Brain microvascular endothelial cell (primary cell): ENCODE measurements around the gene ZNF576.

Source experiments
- DNase-seq: peaks from one replicate; pipeline ENCODE4 v3.0.0-alpha.2; 2020
- H3K27ac ChIP-seq: fragments of 250-450 bp; sonication (Bioruptor Pico); 2 replicates; pipeline ENCODE4 v1.5.1; 2020; ENCODE audit warnings: mild to moderate bottlenecking, moderate library complexity
- H3K27me3 ChIP-seq: fragments of 250-450 bp; sonication (Bioruptor Pico); replicated peaks from 2 replicates; pipeline ENCODE4 v1.5.1; 2020; ENCODE audit warnings: mild to moderate bottlenecking
- H3K36me3 ChIP-seq: fragments of 250-450 bp; sonication (Bioruptor Pico); replicated peaks from 2 replicates; pipeline ENCODE4 v1.5.1; 2020; ENCODE audit warnings: mild to moderate bottlenecking
- H3K4me3 ChIP-seq: 2 replicates; pipeline ENCODE4 v1.5.1; 2011; ENCODE audit warnings: low read depth, mild to moderate bottlenecking, control low read depth, low read length, moderate library complexity
- CTCF ChIP-seq: IDR thresholded peaks from 2 replicates; pipeline ENCODE4 v1.5.1; 2011; ENCODE audit warnings: low read depth, mild to moderate bottlenecking, moderate library complexity, low read length, control low read depth, inconsistent platforms; ENCODE audit errors: missing control alignments
- in situ Hi-C: cut with HindIII; loops from 2 replicates; pipeline ENCODE4 v1.10.0; 2017; ENCODE audit warnings: low sequenced_read_pairs, low pct_ligation_motif_present

ZNF576 gene

GRCh38 chr19:43619262-43620060 lies 23.1 kb downstream of the ZNF576 start, which contains the start of gene ZNF428:
ZNF428 (minus strand) TSS chr19:43619629; CDS start chr19:43614304, 5,325 bp downstream.
- in situ Hi-C loops = no loop called here

GRCh38 chr19:43620061-43621001 lies 23.9 kb downstream of the ZNF576 start:
- no peak for TF ChIP-seq CTCF
- Histone ChIP-seq H3K27ac (peak overlapping the region; percentile 90), H3K27me3 (no peaks in the 10 kb centered on the region), H3K4me3 (peak overlapping the region; percentile 79), H3K36me3 (no peaks in the 10 kb centered on the region)
- DNase-seq = no peak
- in situ Hi-C loops = no loop called here

More at GRCh38 chr19:43619262-43620060, 23.1 kb downstream of the ZNF576 start, which contains the start of gene ZNF428:
- no peaks in the 10 kb centered on the region for H3K27me3 ChIP-seq
- peak; percentile 84 for DNase-seq
- no peaks in the 10 kb centered on the region for H3K36me3 ChIP-seq
- peak within 1 kb of the TSS; percentile 79 for H3K4me3 ChIP-seq
- peak within 1 kb of the TSS; percentile 90 for H3K27ac ChIP-seq
- TF ChIP-seq CTCF = peak; percentile 1

GRCh38 chr19:43622070-43622469 lies 25.7 kb downstream of the ZNF576 start:
- DNase-seq = no peak
- in situ Hi-C loops = no loop called here
- TF ChIP-seq CTCF = no peak
- Histone ChIP-seq H3K36me3 (no peaks in the 10 kb centered on the region), H3K4me3 (no peak overlapping the region), H3K27me3 (no peaks in the 10 kb centered on the region), H3K27ac (no peak overlapping the region)

- H3K27ac ChIP-seq = no peak overlapping the region
- no peak for TF ChIP-seq CTCF
- H3K36me3 ChIP-seq = no peaks in the 10 kb centered on the region
- no peak overlapping the region for H3K4me3 ChIP-seq
- in situ Hi-C loops = no loop called here
- no peaks in the 10 kb centered on the region for H3K27me3 ChIP-seq
- DNase-seq = no peak
Observed at GRCh38 chr19:43622956-43623355, 26.6 kb downstream of the ZNF576 start.

- DNase-seq = no peak
- Histone ChIP-seq H3K27ac (no peak overlapping the region), H3K27me3 (no peaks in the 10 kb centered on the region), H3K4me3 (no peak overlapping the region), H3K36me3 (no peaks in the 10 kb centered on the region)
- in situ Hi-C loops = no loop called here
- no peak for TF ChIP-seq CTCF
Observed at GRCh38 chr19:43623889-43624670, 27.7 kb downstream of the ZNF576 start.
